Measurements from ENCODE around the gene PEPD.

DNA sequence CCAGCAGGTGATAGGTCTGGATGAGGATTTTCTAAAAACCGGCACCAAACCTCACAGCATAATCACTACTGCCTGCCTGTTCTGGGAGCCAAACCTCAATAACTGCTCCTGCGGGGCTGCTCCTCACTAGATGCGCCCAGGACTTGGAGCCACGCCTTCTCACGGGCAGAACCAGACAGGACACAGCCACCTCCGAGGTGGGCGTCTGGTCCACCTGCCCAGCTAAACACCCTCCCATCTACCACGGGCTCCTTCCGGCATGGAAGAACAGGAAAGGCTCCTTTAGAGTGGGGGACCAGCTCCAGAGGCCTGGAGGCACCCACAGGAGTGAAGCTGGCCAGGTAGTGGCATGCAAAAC, 73.5 kb downstream of the PEPD start:
- no peak for TF ChIP-seq SP1 (CRISPR knock-in tag; conservative IDR thresholded peaks at IDR 0.05)
- no peak for TF ChIP-seq E2F4 (CRISPR knock-in tag; IDR thresholded peaks at IDR 0.05; ENCODE audit: borderline replicate concordance, low read depth)
- TF ChIP-seq, protein P1, sequence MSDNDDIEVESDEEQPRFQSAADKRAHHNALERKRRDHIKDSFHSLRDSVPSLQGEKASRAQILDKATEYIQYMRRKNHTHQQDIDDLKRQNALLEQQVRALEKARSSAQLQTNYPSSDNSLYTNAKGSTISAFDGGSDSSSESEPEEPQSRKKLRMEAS (CRISPR knock-in tag; IDR thresholded peaks at IDR 0.05): no peak
- no peak for TF ChIP-seq NR3C1 (CRISPR knock-in tag; conservative IDR thresholded peaks at IDR 0.05; ENCODE audit: low read depth)
- no peak for TF ChIP-seq NR2C2 (CRISPR knock-in tag; IDR thresholded peaks at IDR 0.05)
- no peak for TF ChIP-seq CTCF (IDR thresholded peaks at IDR 0.05)
- no peak for TF ChIP-seq SMAD3 (CRISPR knock-in tag; IDR thresholded peaks at IDR 0.05; ENCODE audit: borderline replicate concordance)

Data from WTC11 (cell line).